HG03025 (cell line): ENCODE results near the gene SH3BP4.
"Not testable (repeated sequence)": the region's sequence is repeated elsewhere in the genome, so short reads cannot be mapped to it uniquely, and the experiment has no call there.

ENCODE experiments used
- ATAC-seq: cut with Tn5 transposase; IDR thresholded peaks from one replicate; pipeline ENCODE4 v1.9.1; 2021; ENCODE audit warnings: mild to moderate bottlenecking, moderate library complexity; ENCODE audit not compliant: unreplicated experiment, low FRiP score

The SH3BP4 gene

DNA sequence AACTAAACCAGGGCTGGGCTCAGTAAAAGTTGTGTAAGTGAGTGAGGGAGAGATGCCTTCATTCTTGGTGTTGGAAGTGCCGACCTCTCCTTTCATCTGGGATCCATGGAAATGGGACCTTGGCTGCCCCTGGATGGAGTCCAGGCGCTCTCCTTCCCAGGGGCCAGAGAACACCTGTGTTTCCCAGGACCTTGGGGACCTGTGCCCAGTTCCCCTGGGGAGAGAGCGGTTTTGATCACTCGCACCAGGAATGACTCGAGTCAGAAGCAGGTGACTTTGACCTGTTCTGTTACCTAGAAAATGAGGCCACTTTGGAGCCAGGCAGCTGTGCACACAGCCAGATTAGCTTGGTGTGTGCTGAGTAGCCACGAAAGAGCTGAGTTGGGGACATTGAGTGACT lies 97.3 kb downstream of the SH3BP4 start:
- ATAC-seq: no peak

GRCh38 chr2:235049719-235050118 lies 97.9 kb downstream of the SH3BP4 start:
- ATAC-seq: no peak

DNA sequence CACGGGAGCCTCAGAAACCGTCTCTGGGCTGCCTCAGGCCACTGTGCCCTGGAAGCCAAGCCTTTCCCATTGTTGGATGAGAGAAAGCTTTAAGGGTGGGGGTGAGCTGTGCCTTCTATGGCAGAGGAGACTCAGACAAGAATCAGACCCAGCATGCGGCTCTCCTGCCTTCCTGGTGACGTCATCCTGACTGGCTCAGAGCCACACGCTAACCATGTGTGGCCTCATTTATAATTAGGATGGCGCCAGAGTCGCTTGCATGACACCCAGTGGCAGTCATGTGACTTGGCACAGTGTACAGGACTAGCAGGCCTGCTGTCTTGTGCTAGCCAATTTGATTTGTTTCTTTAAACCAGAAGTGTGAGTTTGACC lies 99.1 kb downstream of the SH3BP4 start:
- no peak for ATAC-seq

DNA sequence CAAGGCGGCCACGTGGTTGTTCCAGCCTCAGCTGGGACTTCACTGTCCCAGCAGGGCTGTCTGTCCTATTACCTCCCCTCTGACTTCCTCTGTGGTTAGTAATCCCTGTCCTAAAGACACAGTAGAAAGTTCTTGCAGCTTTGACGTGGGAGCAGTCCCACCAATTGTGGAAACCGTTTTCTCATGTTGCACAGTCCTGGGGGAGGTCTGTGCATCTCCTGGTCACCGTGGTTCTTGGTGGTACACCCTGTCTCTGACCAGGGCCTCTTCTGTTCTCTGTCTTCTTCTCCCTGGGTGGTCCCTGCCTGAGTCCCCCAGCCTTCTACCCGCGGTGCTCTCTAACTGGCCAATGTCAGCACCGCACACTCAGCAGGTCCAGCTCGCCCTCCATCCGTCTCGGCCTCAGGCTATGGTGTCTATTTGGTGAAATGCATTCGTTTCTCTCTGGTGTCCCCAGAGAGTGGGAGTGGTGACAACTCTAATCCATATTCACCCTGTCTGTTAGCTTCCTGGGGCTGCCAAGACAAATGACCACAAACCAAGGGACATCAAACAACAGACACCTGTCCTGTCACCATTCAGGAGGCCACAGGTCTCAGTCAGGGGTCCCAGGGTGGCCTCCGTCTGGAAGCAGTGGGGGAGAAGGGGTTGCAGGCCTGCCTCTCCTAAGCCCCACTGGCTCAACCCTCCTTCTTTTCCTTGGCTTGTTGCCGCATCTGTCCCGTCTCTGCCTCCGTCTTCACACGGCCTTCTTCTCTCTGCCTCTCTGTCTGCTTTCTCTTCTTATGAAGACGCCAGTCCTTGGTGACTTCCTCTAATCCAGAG lies 99.8 kb downstream of the SH3BP4 start:
- no peak for ATAC-seq

- ATAC-seq: no peak
Observed at GRCh38 chr2:235052514-235053354, 100.9 kb downstream of the SH3BP4 start.

DNA sequence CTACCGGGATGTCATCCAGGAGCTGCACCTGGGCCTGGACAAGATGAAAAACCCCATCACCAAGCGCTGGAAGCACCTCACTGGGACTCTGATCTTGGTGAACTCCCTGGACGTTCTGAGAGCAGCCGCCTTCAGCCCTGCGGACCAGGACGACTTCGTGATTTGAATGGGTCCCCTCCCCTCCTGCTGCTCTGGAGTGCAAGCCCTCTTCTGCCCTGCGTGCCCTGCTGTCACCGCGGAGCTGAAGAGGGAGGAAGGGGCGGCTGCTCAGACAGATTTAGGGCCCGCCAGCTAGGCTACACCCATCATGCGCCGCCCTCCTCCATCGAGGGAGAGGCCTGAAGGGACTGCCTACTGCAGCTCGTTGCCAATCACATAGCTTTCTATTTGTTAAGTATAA lies 101.8 kb downstream of the SH3BP4 start:
- ATAC-seq: no peak

GRCh38 chr2:235054475-235054874 lies 102.7 kb downstream of the SH3BP4 start:
- no peak for ATAC-seq

DNA sequence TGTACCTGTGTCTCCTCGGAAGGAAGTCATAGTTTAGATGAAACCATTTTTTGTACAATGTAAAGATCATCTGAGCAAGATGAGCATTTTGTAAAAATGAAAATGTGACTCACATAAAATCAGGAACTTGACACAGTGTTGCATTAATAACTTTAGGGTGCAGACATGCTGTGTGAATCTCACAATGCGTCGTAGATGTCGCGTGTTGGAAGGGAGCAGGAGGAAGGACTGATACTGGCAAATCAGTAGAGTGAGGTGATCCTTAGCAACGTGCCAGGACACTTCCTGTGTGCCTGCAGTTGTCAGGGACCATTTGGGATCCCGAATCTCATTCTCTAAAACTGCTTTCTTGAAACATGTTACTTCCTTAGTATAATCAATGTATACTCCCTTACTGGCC lies 103.1 kb downstream of the SH3BP4 start:
- ATAC-seq: no peak

DNA sequence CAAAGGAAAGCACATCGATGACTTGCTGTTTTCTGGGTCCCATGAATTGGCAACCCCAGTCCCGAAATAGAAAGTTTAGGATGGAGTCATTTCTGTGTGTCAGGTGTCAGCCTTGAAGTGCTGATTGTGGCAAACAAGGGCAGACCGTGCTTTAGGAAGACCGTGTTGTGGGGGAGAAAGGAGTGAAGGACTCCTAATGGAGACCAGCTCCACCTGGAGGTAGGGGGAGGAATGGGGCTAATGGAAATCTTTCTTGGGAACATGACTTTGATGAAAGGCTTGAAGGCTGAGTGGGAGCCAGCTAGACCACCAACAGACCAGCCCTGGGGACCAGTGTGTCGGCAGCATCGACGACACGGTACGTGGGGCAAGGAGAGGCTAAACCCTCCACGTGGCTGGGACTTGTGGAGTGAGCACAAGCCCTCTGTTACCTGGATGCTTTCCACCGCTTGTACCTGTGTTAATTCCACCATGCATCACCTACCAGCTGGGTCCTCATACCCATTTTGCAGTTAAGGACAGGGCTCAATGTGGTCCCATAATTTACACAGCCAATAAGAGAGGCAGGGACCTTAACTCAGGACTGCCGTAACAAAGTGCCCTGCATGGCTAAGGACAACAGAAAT lies 104.2 kb downstream of the SH3BP4 start:
- ATAC-seq: no peak

GRCh38 chr2:235056768-235057167 lies 105.0 kb downstream of the SH3BP4 start:
- no peak for ATAC-seq

- not testable (repeated sequence) for ATAC-seq
Observed at GRCh38 chr2:235057616-235058015, 105.8 kb downstream of the SH3BP4 start.

GRCh38 chr2:235059161-235059560 lies 107.3 kb downstream of the SH3BP4 start:
- no peak for ATAC-seq

GRCh38 chr2:235061656-235062055 lies 109.8 kb downstream of the SH3BP4 start:
- no peak for ATAC-seq

GRCh38 chr2:235063471-235063961 lies 111.7 kb downstream of the SH3BP4 start:
- no peak for ATAC-seq

GRCh38 chr2:235064976-235065375 lies 113.2 kb downstream of the SH3BP4 start:
- ATAC-seq: no peak

DNA sequence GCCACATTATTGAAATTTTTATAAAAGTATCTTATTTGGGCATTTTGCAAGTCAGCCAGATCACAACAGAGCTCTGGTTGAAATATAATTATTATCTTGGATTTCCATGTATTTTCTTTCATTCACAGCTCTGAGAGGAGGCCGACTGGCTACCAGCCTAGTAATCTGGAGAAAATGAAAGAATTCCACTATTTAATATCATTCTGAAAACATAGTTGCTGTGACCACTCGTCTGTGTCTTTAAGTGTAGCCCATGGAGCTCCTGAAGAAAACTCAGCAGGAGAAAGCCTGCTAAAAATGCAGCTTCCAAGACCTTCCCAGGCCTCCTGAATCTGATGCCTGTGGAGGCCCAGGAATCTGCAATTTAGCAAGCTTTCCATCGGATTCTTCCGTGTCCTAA lies 114.7 kb downstream of the SH3BP4 start:
- no peak for ATAC-seq

DNA sequence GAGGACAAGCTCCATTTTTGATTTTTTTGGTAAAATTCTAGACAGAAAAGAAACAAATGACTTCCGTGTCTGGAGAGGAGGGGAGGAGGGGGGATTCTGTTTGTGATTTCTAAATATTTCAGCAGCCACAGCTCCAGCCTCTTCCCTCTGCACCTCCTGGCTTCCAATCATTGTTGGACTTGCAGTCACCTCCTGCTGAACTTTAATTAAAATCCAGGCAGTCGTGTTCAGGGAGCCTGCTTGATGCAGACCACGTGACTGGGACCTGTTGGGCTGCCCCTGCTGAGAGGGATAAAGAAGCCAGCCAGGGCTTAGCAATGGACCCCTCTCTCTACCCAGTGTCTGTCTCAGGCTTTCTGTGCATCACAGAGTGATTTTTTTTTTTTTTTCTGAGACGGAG lies 115.1 kb downstream of the SH3BP4 start:
- no peak for ATAC-seq

DNA sequence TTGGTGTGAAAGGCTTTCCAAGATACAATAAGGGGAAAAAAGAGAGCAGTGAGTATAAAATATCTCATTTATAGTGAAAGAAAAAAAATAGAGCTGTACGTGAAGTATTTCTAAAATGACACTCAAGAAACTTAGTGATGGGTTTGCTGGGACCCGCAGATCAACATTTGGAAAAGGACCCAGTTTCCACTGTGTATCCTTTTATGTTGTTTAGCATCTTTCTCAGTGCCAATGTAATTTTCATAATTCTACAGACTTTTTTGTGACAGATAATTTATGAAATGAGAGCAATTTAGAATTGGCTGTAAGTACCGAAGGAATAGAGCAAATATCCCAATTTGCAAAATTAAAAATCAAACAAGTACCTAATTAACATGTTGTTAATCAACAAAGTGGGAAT lies 116.9 kb downstream of the SH3BP4 start:
- no peak for ATAC-seq

DNA sequence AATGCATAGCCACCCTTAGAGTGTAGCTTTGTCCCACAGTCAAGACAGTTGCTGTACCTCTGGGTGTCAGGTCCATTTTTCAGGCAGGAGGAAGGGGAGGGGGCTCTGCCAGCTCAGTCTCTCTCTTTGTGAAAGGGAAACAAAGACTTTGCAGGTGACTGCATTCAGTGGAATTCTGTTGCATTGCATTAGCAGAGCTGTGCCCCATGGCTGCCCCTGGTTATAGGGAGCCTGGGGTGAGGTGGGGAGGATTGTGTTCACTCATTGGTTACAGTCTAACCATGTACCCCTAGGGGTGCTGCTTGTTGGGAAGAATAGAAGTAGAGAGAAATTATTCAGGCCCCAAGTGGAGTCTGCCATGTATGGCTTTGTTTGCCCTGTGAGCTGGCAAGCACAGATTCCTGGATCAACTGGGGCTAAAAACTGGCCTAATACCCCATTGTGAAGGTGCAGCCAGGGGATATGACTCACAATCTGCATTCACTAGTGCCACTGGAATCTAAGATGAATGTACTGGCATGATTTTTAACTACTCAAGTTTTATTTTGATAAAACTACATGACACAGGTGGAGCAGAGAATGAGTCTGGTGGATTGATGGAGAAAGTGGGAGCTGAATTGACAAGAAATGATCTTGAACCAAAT lies 118.4 kb downstream of the SH3BP4 start:
- ATAC-seq: no peak

GRCh38 chr2:235073868-235074413 lies 122.1 kb downstream of the SH3BP4 start:
- no peak for ATAC-seq
